Left lung (tissue), 10 donors: Measurements from ENCODE around the gene BRIX1. TPM values are rescaled to one million over a fixed set of nuclear protein-coding genes. Genes with fewer than 3 reads are reported as not detected.
"Not testable (repeated sequence)": the region's sequence is repeated elsewhere in the genome, so short reads cannot be mapped to it uniquely, and the experiment has no call there.

Source experiments
- ATAC-seq: fragments of 200-7000 bp; cut with Tn5 transposase; one replicate; pipeline ENCODE4 v1.9.1; 2020; ENCODE audit warnings: moderate library complexity
- DNase-seq, 4 donors: peaks; one replicate each; pipeline ENCODE4 v3.0.0-alpha.2; 2013 to 2020
- H3K27ac ChIP-seq, 2 donors: fragments of 200-600 bp; sonication (generic) in 1 of 2; one replicate each; pipeline versions ENCODE4 v1.5.0 to v1.8.0; 2020 to 2021
- H3K27me3 ChIP-seq, 2 donors: fragments of 200-600 bp; sonication (generic) in 1 of 2; one replicate each; pipeline versions ENCODE4 v1.5.0 to v1.8.0; 2020 to 2021
- H3K36me3 ChIP-seq, 2 donors: fragments of 200-600 bp; sonication (generic) in 1 of 2; one replicate each; pipeline versions ENCODE4 v1.5.0 to v1.8.0; 2020 to 2021
- H3K4me1 ChIP-seq, 2 donors: fragments of 200-600 bp; one replicate each; pipeline ENCODE4 v1.8.0; 2021
- H3K4me3 ChIP-seq, 2 donors: fragments of 200-600 bp; sonication (generic) in 1 of 2; one replicate each; pipeline versions ENCODE4 v1.5.0 to v1.8.0; 2020 to 2021; ENCODE audit warnings: mild to moderate bottlenecking in 1 of 2
- H3K9me3 ChIP-seq, 2 donors: fragments of 200-600 bp; sonication (generic) in 1 of 2; one replicate each; pipeline versions ENCODE4 v1.5.0 to v1.8.0; 2020 to 2021
- intact Hi-C, 2 donors: fragments of 100-400 bp; cut with DNase I; formaldehyde crosslinking; loops; one replicate each; pipeline versions ENCODE4 v1.11.2 to v1.14.2; 2022
- polyA plus RNA-seq, 6 donors: library from polyadenylated mRNA; unstranded; fragments of 120-200 nt; gene quantifications; one replicate each; pipeline ENCODE4 v1.2.1, GENCODE V29; 2013; ENCODE audit not compliant: insufficient read length in 6 of 6
- total RNA-seq, 2 donors: library from RNA; stranded (reverse); fragmentation: NEBNext Ultra II Directional; extraction: Animal tissue kit (Norgen Biotek cat#: 25700); gene quantifications; one replicate each; pipeline ENCODE4 v1.2.1, GENCODE V29; 2021
- TF ChIP-seq, protein P1 (sequence below), 2 donors: fragments of 200-600 bp; sonication (generic) in 1 of 2; IDR thresholded peaks; one replicate each; pipeline versions ENCODE4 v1.5.0 to v1.8.0; 2021; ENCODE audit warnings: antibody characterized with exemption in 2 of 2
- donor health status: DM: no; HTN: yes; CAD: no.
- donor health status: DM: no; HTN: no; CAD: no.

BRIX1 gene
- total and polyA plus RNA-seq, 8 donors, result 15.8 to 49.3 (median 44.9) TPM

DNA sequence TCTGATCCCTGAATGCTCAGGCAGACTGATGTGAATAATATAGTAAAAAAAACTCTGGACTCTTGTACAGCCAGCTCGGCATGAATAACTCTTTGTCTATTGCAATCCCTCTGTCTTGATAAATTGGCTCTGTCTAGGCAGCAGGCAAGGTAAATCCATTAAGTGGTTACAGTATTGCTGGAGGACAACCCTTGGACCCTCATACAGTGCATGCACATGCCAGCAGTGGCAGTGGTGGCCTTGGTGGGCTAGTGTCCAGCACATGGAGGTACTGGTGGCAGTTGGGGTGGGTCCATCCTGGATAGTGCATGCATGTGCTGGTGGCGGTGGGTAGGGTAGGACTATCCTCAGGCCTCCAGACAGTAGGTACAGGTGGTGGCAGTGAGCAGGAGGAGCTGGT lies 52.7 kb downstream of the BRIX1 start:
- Histone ChIP-seq H3K4me3 (no peak overlapping the region), H3K4me1 (no peaks in the 10 kb centered on the region), H3K27ac (no peak overlapping the region), H3K9me3 (peaks cover 0 to 7% of the 10 kb centered on the region in 2 donors), H3K36me3 (no peaks in the 10 kb centered on the region), H3K27me3 (no peaks in the 10 kb centered on the region)
- no peak for ATAC-seq
- TF ChIP-seq, protein P1, sequence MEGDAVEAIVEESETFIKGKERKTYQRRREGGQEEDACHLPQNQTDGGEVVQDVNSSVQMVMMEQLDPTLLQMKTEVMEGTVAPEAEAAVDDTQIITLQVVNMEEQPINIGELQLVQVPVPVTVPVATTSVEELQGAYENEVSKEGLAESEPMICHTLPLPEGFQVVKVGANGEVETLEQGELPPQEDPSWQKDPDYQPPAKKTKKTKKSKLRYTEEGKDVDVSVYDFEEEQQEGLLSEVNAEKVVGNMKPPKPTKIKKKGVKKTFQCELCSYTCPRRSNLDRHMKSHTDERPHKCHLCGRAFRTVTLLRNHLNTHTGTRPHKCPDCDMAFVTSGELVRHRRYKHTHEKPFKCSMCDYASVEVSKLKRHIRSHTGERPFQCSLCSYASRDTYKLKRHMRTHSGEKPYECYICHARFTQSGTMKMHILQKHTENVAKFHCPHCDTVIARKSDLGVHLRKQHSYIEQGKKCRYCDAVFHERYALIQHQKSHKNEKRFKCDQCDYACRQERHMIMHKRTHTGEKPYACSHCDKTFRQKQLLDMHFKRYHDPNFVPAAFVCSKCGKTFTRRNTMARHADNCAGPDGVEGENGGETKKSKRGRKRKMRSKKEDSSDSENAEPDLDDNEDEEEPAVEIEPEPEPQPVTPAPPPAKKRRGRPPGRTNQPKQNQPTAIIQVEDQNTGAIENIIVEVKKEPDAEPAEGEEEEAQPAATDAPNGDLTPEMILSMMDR (IDR thresholded peaks at IDR 0.05), result no peak
- intact Hi-C loops, result no loop called here
- DNase-seq, result no peak

DNA sequence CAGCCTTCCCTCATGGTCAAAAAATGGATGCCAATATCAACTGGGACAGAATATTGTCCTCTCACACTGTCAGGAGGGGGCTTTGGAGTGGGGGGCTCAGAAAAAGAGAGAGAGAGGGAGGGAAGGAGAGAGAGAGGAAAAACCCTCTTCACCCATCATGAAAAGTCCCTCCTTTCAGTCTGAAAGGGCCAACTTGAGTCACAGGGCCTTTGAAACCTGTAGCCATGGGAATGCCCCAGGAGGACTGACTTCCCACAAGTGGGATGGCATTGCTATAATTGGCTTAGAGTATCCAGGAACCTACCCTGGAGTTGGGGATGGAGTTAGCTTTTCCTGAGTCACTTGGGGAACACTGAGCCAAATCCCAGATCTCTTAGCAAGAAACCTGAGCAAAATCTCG lies 55.0 kb downstream of the BRIX1 start:
- H3K4me3 ChIP-seq, result no peak overlapping the region
- DNase-seq (no peak), ATAC-seq (no peak)
- H3K4me1 ChIP-seq, result no peaks in the 10 kb centered on the region
- peaks cover 0 to 6% of the 10 kb centered on the region in 2 donors for H3K9me3 ChIP-seq
- H3K36me3 ChIP-seq, result no peaks in the 10 kb centered on the region
- H3K27me3 ChIP-seq, result no peaks in the 10 kb centered on the region
- intact Hi-C loops, result no loop called here
- TF ChIP-seq, protein P1 (IDR thresholded peaks at IDR 0.05), result no peak
- no peak overlapping the region for H3K27ac ChIP-seq

DNA sequence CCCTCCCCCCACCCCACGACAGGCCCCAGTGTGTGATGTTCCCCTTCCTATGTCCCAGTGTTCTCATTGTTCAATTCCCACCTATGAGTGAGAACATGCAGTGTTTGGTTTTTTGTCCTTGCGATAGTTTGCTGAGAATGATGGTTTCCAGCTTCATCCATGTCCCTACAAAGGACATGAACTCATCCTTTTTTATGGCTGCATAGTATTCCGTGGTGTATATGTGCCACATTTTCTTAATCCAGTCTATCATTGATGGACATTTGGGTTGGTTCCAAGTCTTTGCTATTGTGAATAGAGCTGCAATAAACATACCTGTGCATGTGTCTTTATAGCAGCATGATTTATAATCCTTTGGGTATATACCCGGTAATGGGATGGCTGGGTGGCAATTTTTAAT lies 56.1 kb downstream of the BRIX1 start:
- DNase-seq, H3K4me3 ChIP-seq, H3K4me1 ChIP-seq, H3K27me3 ChIP-seq, H3K9me3 ChIP-seq, H3K36me3 ChIP-seq, intact Hi-C loops, H3K27ac ChIP-seq, ATAC-seq: not testable (repeated sequence)

Other genes starting within 250 kb of the BRIX1 start
- gene TTC23L, start 76.5 kb upstream of the BRIX1 start, total RNA-seq, result under 1 TPM; 0.20 to 0.55 TPM
- 1 to 10 TPM; 2.5 to 4.5 (median 3.3) TPM for gene TTC23L, start 76.5 kb upstream of the BRIX1 start, polyA plus RNA-seq
- 10 to 100 TPM; 22.6 to 29.8 TPM for gene RAD1, start 207 bp upstream of the BRIX1 start, total RNA-seq
- 10 to 100 TPM; 37.5 to 39.9 (median 38.6) TPM for gene RAD1, start 207 bp upstream of the BRIX1 start, polyA plus RNA-seq
- 10 to 100 TPM; 45.8 to 48.5 TPM for gene DNAJC21, start 13.8 kb downstream of the BRIX1 start, total RNA-seq
- 10 to 100 TPM; 54.1 to 75.8 (median 68.6) TPM for gene DNAJC21, start 13.8 kb downstream of the BRIX1 start, polyA plus RNA-seq
- not detected for gene AGXT2, start 132.2 kb downstream of the BRIX1 start, total RNA-seq
- gene AGXT2, start 132.2 kb downstream of the BRIX1 start, polyA plus RNA-seq, result under 1 TPM in 5 of 6 donors, not detected in 1; 0.11 to 0.55 (median 0.18) TPM